Gastrocnemius medialis (tissue), 4 donors: ENCODE results near the gene RSPH10B. TPM values are rescaled to one million over a fixed set of nuclear protein-coding genes. Genes with fewer than 3 reads are reported as not detected.

Experiments
- total RNA-seq, 4 donors: library from RNA; depleted of rRNA; stranded (reverse); fragments of >200 nt; gene quantifications; one replicate each; pipeline versions ENCODE4 v1.1.0 to v1.2.3, GENCODE V29; 2016

The RSPH10B gene
- total RNA-seq, 4 donors from 2014 or later: 1.1 TPM; not detected in 3

Other genes with a start within 250 kb of the RSPH10B start
- gene RNF216, start 189.0 kb downstream of the RSPH10B start, total RNA-seq: 10 to 100 TPM; 25.4 to 33.0 (median 26.8) TPM
- gene OCM, start 89.9 kb downstream of the RSPH10B start, total RNA-seq: not detected
- gene CCZ1, start 72.0 kb downstream of the RSPH10B start, total RNA-seq: 10 to 100 TPM; 32.7 to 60.4 (median 43.2) TPM
- 1 to 10 TPM; 3.6 to 9.0 (median 7.2) TPM for gene PMS2, start 38.4 kb upstream of the RSPH10B start, total RNA-seq
- 100 to 1,000 TPM in 3 of 4 donors, 10 to 100 TPM in 1; 99.1 to 272 (median 194) TPM for gene AIMP2, start 38.6 kb upstream of the RSPH10B start, total RNA-seq
- gene ANKRD61, start 60.7 kb upstream of the RSPH10B start, total RNA-seq: 1 to 10 TPM in 1 of 4 donors, under 1 TPM in 1, not detected in 2; 0.39 to 1.0 TPM
- gene EIF2AK1, start 88.5 kb upstream of the RSPH10B start, total RNA-seq: 100 to 1,000 TPM in 2 of 4 donors, 10 to 100 TPM in 2; 74.5 to 284 (median 111) TPM
- gene USP42, start 134.3 kb upstream of the RSPH10B start, total RNA-seq: 1 to 10 TPM; 4.7 to 5.0 (median 4.9) TPM